GM12878 (cell line): ENCODE measurements around the gene MARK4. TPM values are rescaled to one million over a fixed set of nuclear protein-coding genes. Genes with fewer than 3 reads are reported as not detected.

Source experiments
- ASH2L ChIP-seq: fragments of 300-600, 200-600 bp; sonication (generic); IDR thresholded peaks from 2 replicates; pipeline ENCODE4 v1.6.1; 2017; ENCODE audit warnings: low read depth, mild to moderate bottlenecking, borderline replicate concordance
- IRF5 ChIP-seq: fragments of 450-650 bp; IDR thresholded peaks from 2 replicates; pipeline ENCODE4 v1.6.1; 2017; ENCODE audit warnings: borderline replicate concordance
- RAD51 ChIP-seq: fragments of 450-650 bp; IDR thresholded peaks from 2 replicates; pipeline ENCODE4 v1.6.1; 2016; ENCODE audit warnings: moderate library complexity, mild to moderate bottlenecking, inconsistent platforms
- SREBF2 ChIP-seq: IDR thresholded peaks from 2 replicates; pipeline ENCODE4 v1.6.1; 2012; ENCODE audit warnings: mild to moderate bottlenecking, low read length
- TCF7 ChIP-seq: IDR thresholded peaks from 2 replicates; pipeline ENCODE4 v1.6.1; 2014; ENCODE audit warnings: antibody characterized with exemption, borderline replicate concordance
- ZNF217 ChIP-seq: fragments of 450-650 bp; IDR thresholded peaks from 2 replicates; pipeline ENCODE4 v1.6.1; 2017; ENCODE audit warnings: antibody characterized with exemption, mild to moderate bottlenecking
- ZNF687 ChIP-seq: fragments of 450-650 bp; IDR thresholded peaks from 2 replicates; pipeline ENCODE4 v1.6.1; 2017; ENCODE audit warnings: mild to moderate bottlenecking, moderate library complexity
- polyA plus RNA-seq, 11 experiments: library from polyadenylated mRNA; depleted of rRNA in 4 of 11; unstranded in 6 of 11; stranded (reverse) in 5 of 11; fragments of >200 nt; fragmentation: Nextera tagmentation in 4 of 11; fragmentation: Illumina TruSeq in 1 of 11; extraction: Ambion mirVana in 4 of 11; extraction: Trizol in 1 of 11; gene quantifications; 1 replicate in 1 of 11; 2 replicates in 10 of 11; pipeline versions ENCODE4 v1.2.1 to v1.2.3, GENCODE V29; 2011 to 2016; ENCODE audit warnings: inconsistent platforms in 2 of 11, missing spikeins in 2 of 11, low read depth in 1 of 11
- total RNA-seq, 4 experiments: library from RNA; depleted of rRNA in 3 of 4; stranded (reverse); fragments of >200 nt in 3 of 4; fragmentation: Illumina TruSeq in 1 of 4; extraction: Trizol in 1 of 4; gene quantifications; 2 replicates each; pipeline versions ENCODE4 v1.2.1 to v1.2.3, GENCODE V29; 2013 to 2021

The MARK4 gene
- total and polyA plus RNA-seq, 10 of the 15 experiments (the other 5 are each of a cell fraction or from before 2014, with no cell fraction given): 0.66 to 24.3 (median 5.1) TPM

- TF ChIP-seq ZNF687: no peak
- TF ChIP-seq TCF7: no peak
- TF ChIP-seq ZNF217: no peak
- TF ChIP-seq ASH2L: no peak
- no peak for TF ChIP-seq RAD51
- TF ChIP-seq SREBF2: no peak
- no peak for TF ChIP-seq IRF5
- TF ChIP-seq, all 136 proteins: peak for 0
Measured at GRCh38 chr19:45280471-45280961, 29.4 kb downstream of the MARK4 start (continued).
